Measurements from ENCODE around the gene MBOAT1. TPM values are rescaled to one million over a fixed set of nuclear protein-coding genes. Genes with fewer than 3 reads are reported as not detected.

Gene MBOAT1
- polyA plus RNA-seq, 1 donor (not counting 4 experiments of a cell fraction or from before 2014, with no cell fraction given), result 4.9 TPM

GRCh38 chr6:20241102-20241501, 28.8 kb upstream of the MBOAT1 start:
- H2AFZ ChIP-seq (ENCODE audit: control insufficient read depth, low read length), result no peak overlapping the region
- H3K27me3 ChIP-seq (ENCODE audit: control insufficient read depth, extremely low read depth, insufficient read depth, low read length), result no peaks in the 10 kb centered on the region
- DNase-seq (ENCODE audit: low read depth, low spot score), result no peak
- FAIRE-seq, result no peak
- peaks cover 9% of the 10 kb centered on the region for H3K4me1 ChIP-seq (ENCODE audit: control insufficient read depth, extremely low read depth, insufficient read depth, low read length)
- H4K20me1 ChIP-seq (ENCODE audit: control insufficient read depth, extremely low read depth, insufficient read depth, low read length), result no peaks in the 10 kb centered on the region
- H3K27ac ChIP-seq (ENCODE audit: control insufficient read depth, insufficient read depth, low read length), result no peak overlapping the region
- no peak overlapping the region for H3K9ac ChIP-seq (ENCODE audit: control insufficient read depth, extremely low read depth, insufficient read depth, low read length)
- H3K9me1 ChIP-seq (ENCODE audit: control insufficient read depth, extremely low read depth, insufficient read depth, low read length), result no peaks in the 10 kb centered on the region
- no peak overlapping the region for H3K4me2 ChIP-seq (ENCODE audit: control insufficient read depth, extremely low read depth, insufficient read depth, low read depth, low read length)
- no peaks in the 10 kb centered on the region for H3K36me3 ChIP-seq (ENCODE audit: control insufficient read depth in 2 of 2, extremely low read depth in 1 of 2, insufficient read depth in 2 of 2, low read length in 2 of 2)
- no peak for TF ChIP-seq EZH2 (IDR thresholded peaks at IDR 0.05; ENCODE audit: low read length)
- TF ChIP-seq, protein P1, sequence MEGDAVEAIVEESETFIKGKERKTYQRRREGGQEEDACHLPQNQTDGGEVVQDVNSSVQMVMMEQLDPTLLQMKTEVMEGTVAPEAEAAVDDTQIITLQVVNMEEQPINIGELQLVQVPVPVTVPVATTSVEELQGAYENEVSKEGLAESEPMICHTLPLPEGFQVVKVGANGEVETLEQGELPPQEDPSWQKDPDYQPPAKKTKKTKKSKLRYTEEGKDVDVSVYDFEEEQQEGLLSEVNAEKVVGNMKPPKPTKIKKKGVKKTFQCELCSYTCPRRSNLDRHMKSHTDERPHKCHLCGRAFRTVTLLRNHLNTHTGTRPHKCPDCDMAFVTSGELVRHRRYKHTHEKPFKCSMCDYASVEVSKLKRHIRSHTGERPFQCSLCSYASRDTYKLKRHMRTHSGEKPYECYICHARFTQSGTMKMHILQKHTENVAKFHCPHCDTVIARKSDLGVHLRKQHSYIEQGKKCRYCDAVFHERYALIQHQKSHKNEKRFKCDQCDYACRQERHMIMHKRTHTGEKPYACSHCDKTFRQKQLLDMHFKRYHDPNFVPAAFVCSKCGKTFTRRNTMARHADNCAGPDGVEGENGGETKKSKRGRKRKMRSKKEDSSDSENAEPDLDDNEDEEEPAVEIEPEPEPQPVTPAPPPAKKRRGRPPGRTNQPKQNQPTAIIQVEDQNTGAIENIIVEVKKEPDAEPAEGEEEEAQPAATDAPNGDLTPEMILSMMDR (optimal IDR thresholded peaks at IDR 0.05 in 1 of 3, IDR thresholded peaks at IDR 0.05 in 1 of 3, conservative IDR thresholded peaks at IDR 0.05 in 1 of 3; ENCODE audit: extremely low read depth in 1 of 3, insufficient read depth in 2 of 3, low read length in 3 of 3), result no peak
- H3K79me2 ChIP-seq (ENCODE audit: control insufficient read depth, insufficient read depth, low read length), result no peaks in the 10 kb centered on the region
- dilution Hi-C loops (cut with MboI; ENCODE audit: extremely low pct_ligation_motif_present, low sequenced_read_pairs), result no loop called here
- no peaks in the 10 kb centered on the region for H3K9me3 ChIP-seq (ENCODE audit: control insufficient read depth, low read depth, low read length)
- H3K4me3 ChIP-seq (ENCODE audit: control insufficient read depth in 2 of 3, extremely low read depth in 1 of 3, insufficient read depth in 2 of 3, low read depth in 1 of 3, low read length in 3 of 3), result no peak overlapping the region

- no peak for DNase-seq (ENCODE audit: low read depth, low spot score)
- no peak for FAIRE-seq
- dilution Hi-C loops (cut with MboI; ENCODE audit: extremely low pct_ligation_motif_present, low sequenced_read_pairs), result no loop called here
Measured at GRCh38 chr6:20238688-20239587, 26.7 kb upstream of the MBOAT1 start.

More at GRCh38 chr6:20238688-20239587, 26.7 kb upstream of the MBOAT1 start:
- H4K20me1 ChIP-seq (ENCODE audit: control insufficient read depth, extremely low read depth, insufficient read depth, low read length), result no peaks in the 10 kb centered on the region
- no peak overlapping the region for H3K4me3 ChIP-seq (ENCODE audit: control insufficient read depth in 2 of 3, extremely low read depth in 1 of 3, insufficient read depth in 2 of 3, low read depth in 1 of 3, low read length in 3 of 3)
- H3K9ac ChIP-seq (ENCODE audit: control insufficient read depth, extremely low read depth, insufficient read depth, low read length), result no peak overlapping the region
- no peak for TF ChIP-seq EZH2 (IDR thresholded peaks at IDR 0.05; ENCODE audit: low read length)
- TF ChIP-seq, protein P1 (optimal IDR thresholded peaks at IDR 0.05 in 1 of 3, IDR thresholded peaks at IDR 0.05 in 1 of 3, conservative IDR thresholded peaks at IDR 0.05 in 1 of 3; ENCODE audit: extremely low read depth in 1 of 3, insufficient read depth in 2 of 3, low read length in 3 of 3), result no peak
- H3K4me2 ChIP-seq (ENCODE audit: control insufficient read depth, extremely low read depth, insufficient read depth, low read depth, low read length), result no peak overlapping the region
- H3K9me3 ChIP-seq (ENCODE audit: control insufficient read depth, low read depth, low read length), result no peaks in the 10 kb centered on the region
- H3K9me1 ChIP-seq (ENCODE audit: control insufficient read depth, extremely low read depth, insufficient read depth, low read length), result no peaks in the 10 kb centered on the region
- H3K79me2 ChIP-seq (ENCODE audit: control insufficient read depth, insufficient read depth, low read length), result no peaks in the 10 kb centered on the region
- H3K4me1 ChIP-seq (ENCODE audit: control insufficient read depth, extremely low read depth, insufficient read depth, low read length), result peaks cover 9% of the 10 kb centered on the region
- no peaks in the 10 kb centered on the region for H3K27me3 ChIP-seq (ENCODE audit: control insufficient read depth, extremely low read depth, insufficient read depth, low read length)
- no peak overlapping the region for H3K27ac ChIP-seq (ENCODE audit: control insufficient read depth, insufficient read depth, low read length)
- no peaks in the 10 kb centered on the region for H3K36me3 ChIP-seq (ENCODE audit: control insufficient read depth in 2 of 2, extremely low read depth in 1 of 2, insufficient read depth in 2 of 2, low read length in 2 of 2)
- no peak overlapping the region for H2AFZ ChIP-seq (ENCODE audit: control insufficient read depth, low read length)
